Astrocyte of the spinal cord (primary cell): ENCODE measurements around the gene FARP1.

ENCODE experiments used
- DNase-seq: peaks from one replicate; pipeline ENCODE4 v3.0.0; 2011; ENCODE audit warnings: low read depth, low spot score
- H3K4me3 ChIP-seq: 2 replicates; pipeline ENCODE4 v1.5.1; 2011; ENCODE audit warnings: low read depth, mild to moderate bottlenecking, low read length, moderate library complexity
- in situ Hi-C: cut with HindIII; loops from 2 replicates; pipeline ENCODE4 v1.10.0; 2017; ENCODE audit warnings: low sequenced_read_pairs
- TF ChIP-seq, protein P1 (sequence below): IDR thresholded peaks from 2 replicates; pipeline ENCODE4 v1.5.1; 2012; ENCODE audit warnings: low read depth, mild to moderate bottlenecking, low read length, inconsistent platforms

Gene FARP1

DNA sequence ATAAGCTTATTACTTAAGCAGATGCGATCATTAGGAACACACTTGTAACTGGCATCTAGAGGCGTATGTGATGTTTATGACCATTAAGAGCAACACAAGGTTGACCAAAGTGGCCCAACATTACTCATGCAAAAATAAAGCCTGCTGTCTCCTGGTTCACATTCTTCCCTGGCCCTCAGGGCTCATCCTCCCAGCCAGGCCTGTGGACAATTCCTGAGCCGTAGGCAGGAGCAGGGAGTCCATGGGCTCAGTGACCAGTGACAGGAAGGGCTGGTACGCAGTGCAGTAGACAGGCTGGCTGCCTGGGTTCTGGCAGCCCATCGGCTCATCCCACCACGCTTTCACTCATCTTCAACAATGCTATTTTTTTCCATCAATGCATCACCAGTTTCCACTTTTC is 328.0 kb downstream of the FARP1 start:
- in situ Hi-C loops, result no loop called here
- TF ChIP-seq, protein P1, sequence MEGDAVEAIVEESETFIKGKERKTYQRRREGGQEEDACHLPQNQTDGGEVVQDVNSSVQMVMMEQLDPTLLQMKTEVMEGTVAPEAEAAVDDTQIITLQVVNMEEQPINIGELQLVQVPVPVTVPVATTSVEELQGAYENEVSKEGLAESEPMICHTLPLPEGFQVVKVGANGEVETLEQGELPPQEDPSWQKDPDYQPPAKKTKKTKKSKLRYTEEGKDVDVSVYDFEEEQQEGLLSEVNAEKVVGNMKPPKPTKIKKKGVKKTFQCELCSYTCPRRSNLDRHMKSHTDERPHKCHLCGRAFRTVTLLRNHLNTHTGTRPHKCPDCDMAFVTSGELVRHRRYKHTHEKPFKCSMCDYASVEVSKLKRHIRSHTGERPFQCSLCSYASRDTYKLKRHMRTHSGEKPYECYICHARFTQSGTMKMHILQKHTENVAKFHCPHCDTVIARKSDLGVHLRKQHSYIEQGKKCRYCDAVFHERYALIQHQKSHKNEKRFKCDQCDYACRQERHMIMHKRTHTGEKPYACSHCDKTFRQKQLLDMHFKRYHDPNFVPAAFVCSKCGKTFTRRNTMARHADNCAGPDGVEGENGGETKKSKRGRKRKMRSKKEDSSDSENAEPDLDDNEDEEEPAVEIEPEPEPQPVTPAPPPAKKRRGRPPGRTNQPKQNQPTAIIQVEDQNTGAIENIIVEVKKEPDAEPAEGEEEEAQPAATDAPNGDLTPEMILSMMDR, result no peak
- DNase-seq, result no peak
- H3K4me3 ChIP-seq, result no peak overlapping the region

DNA sequence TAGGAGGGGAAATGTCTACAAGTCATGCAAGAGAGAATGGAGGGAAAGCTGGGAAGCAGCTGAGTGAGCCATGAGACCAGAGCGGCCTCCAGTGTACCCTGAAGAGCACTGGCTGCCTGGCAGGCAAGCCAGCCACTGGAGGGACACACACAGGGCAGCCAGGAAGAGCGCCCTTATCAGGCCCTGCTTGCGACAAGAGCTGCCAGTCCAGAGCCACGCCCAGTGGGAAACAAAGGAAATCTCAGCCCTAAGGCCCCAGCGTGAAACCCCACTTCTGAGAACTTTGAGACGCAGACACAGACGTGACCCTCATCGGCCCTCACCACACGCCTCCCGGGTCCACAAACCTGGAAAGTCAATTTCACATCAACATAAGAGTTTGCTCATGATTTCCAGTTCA is 329.0 kb downstream of the FARP1 start:
- H3K4me3 ChIP-seq, result no peak overlapping the region
- in situ Hi-C loops, result no loop called here
- TF ChIP-seq, protein P1, result no peak
- DNase-seq, result no peak

DNA sequence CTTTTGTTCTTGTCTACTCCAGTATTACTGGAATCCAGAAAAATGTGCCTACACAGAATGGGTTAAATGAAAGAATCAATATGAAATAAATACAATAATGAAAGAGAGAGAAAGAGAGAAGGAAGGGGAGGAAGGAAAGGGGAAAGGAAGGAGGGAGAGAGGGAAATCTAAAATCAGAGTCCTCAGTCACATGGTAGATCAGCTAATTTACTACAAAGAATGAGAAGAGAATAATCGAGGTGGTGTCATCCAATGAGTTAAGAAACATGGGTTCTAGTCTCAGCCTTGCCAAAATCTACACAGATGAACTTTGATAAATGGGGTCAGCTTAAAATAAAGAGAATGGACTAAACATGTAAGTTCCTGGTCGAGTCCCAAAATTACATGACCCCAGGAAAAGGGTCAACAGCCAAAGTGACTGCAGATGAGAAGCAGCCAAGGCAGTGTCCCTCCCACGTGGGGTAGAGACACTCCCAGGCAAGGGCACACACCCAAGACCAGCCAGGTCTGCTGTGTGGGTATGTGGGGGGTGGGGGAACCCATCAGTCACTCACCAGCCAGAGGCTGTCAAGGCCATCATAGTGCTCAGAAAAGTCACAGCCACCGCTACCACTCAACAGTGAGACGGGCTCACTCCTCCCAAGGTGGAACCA is 330.4 kb downstream of the FARP1 start:
- TF ChIP-seq, protein P1, result no peak
- in situ Hi-C loops, result no loop called here
- DNase-seq, result no peak
- H3K4me3 ChIP-seq, result no peak overlapping the region

DNA sequence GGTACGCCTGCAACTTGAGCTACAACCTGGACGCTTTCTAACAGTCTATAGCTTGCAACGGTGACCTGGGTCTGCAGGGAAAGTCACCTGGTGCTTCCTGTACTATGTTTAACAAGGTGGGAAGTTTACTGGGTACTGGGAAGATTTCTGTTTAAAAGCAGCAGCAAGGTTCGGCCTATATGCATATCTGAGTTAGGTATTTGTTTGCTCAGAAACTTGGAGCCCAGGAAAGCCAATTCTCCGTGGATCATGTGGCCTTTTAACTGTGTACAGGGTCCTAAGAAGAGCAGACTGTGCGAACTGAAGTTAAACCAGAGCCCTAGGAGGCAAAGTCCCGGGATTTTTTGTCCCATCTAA is 330.9 kb downstream of the FARP1 start:
- TF ChIP-seq, protein P1, result no peak
- no peak overlapping the region for H3K4me3 ChIP-seq
- in situ Hi-C loops, result no loop called here
- DNase-seq, result no peak

DNA sequence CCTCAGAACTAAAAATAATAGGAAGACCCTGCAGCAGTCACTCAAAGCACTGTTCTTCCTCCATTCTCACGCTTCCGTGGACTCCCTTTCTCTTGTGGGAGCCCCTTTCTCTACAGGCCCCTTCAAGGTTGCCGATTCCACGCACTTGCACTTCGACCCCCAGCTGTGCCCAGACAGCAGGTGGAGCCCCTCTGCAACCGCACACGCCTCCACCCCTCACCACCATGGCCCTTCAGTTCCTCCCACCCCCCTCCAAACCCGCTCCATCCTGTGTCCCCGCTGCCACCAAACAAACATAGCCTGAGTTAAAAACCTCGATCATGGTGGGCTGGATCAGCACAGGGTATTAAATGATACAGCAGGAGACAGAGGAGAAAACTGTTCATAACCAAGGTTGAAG is 331.4 kb downstream of the FARP1 start:
- TF ChIP-seq, protein P1, result no peak
- no peak for DNase-seq
- no peak overlapping the region for H3K4me3 ChIP-seq
- in situ Hi-C loops, result no loop called here

DNA sequence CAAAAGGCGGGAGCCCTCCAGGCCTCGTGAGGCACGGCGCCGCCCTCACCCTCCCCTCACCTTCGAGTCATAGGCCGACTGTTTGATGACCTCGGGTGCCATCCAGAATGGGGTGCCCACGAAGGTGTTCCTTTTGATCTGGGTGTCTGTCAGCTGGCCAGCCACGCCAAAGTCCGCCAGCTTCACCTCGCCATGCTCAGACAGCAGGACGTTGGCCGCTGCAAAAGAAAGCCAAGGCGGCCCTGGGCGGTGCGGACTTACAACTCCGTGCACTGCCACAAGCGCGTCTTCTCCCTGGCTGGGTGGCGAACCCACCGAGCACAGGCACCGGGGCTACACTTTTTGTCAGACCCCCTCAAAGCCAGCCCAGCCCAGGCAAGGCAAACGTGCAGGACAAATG is 331.9 kb downstream of the FARP1 start:
- no peak for DNase-seq
- in situ Hi-C loops, result no loop called here
- TF ChIP-seq, protein P1, result no peak
- H3K4me3 ChIP-seq, result no peak overlapping the region

DNA sequence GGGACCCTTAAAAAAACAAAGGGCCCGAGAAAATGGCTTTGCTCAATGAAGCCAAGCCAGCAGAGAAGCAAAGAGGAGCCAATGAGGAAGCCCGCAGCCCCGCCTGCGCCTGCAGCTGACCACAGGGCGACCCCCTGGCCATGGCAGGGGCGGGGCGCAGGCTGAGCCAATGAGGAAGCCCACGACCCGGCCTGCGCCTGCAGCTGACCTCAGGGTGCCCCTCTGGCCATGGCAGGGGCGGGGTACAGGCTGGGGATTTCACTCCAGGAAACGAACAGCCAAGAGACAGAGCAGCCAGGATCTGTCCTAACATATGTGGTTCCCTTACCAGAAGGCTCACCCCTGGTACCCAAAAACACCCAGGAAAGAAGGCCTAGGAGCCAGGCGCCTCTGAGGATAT is 332.6 kb downstream of the FARP1 start:
- TF ChIP-seq, protein P1, result no peak
- no peak overlapping the region for H3K4me3 ChIP-seq
- in situ Hi-C loops, result no loop called here
- DNase-seq, result no peak
